Smooth muscle cell (in vitro differentiated cells): ENCODE results near the gene TDG. TPM values are rescaled to one million over a fixed set of nuclear protein-coding genes. Genes with fewer than 3 reads are reported as not detected.

Experiments used
- DNase-seq: peaks from one replicate; lab custom pipeline; 2025; ENCODE audit not compliant: unreplicated experiment; lab: John Stamatoyannopoulos, UW
- H2AFZ ChIP-seq: fragments of 200-600 bp; sonication (generic); 2 replicates; pipeline ENCODE4 v1.6.0; 2016; ENCODE audit warnings: antibody characterized with exemption, low read depth, mild to moderate bottlenecking
- H3F3A ChIP-seq: fragments of 200-600 bp; sonication (generic); 2 replicates; pipeline ENCODE4 v1.6.0; 2017; ENCODE audit warnings: antibody characterized with exemption, low read depth
- H3K27ac ChIP-seq: fragments of 200-600 bp; sonication (generic); 2 replicates; pipeline ENCODE4 v1.5.1; 2016; ENCODE audit warnings: low read depth, mild to moderate bottlenecking
- H3K27me3 ChIP-seq: fragments of 200-600 bp; sonication (generic); 2 replicates; pipeline ENCODE4 v1.6.1; 2016; ENCODE audit warnings: low read depth, mild to moderate bottlenecking
- H3K36me3 ChIP-seq: fragments of 200-600 bp; sonication (generic); 2 replicates; pipeline ENCODE4 v1.5.1; 2016; ENCODE audit warnings: low read depth
- H3K4me1 ChIP-seq: fragments of 200-600 bp; sonication (generic); 2 replicates; pipeline ENCODE4 v1.5.1; 2016; ENCODE audit warnings: low read depth
- H3K4me2 ChIP-seq: fragments of 200-600 bp; sonication (generic); 2 replicates; pipeline ENCODE4 v1.6.0; 2016; ENCODE audit warnings: mild to moderate bottlenecking
- H3K4me3 ChIP-seq: fragments of 200-600 bp; sonication (generic); 2 replicates; pipeline ENCODE4 v1.5.1; 2016; ENCODE audit warnings: mild to moderate bottlenecking
- H3K79me2 ChIP-seq: fragments of 200-600 bp; sonication (generic); 2 replicates; pipeline ENCODE4 v1.6.0; 2016; ENCODE audit warnings: low read depth, mild to moderate bottlenecking
- H3K9ac ChIP-seq: fragments of 200-600 bp; sonication (generic); 2 replicates; pipeline ENCODE4 v1.6.0; 2016; ENCODE audit warnings: low read depth
- H3K9me3 ChIP-seq: fragments of 200-600 bp; sonication (generic); replicated peaks from 2 replicates; pipeline ENCODE4 v1.5.1; 2016; ENCODE audit warnings: low read depth
- H4K20me1 ChIP-seq: fragments of 200-600 bp; sonication (generic); 2 replicates; pipeline ENCODE4 v1.6.0; 2016; ENCODE audit warnings: low read depth
- WGBS: methylation state at CpG from one replicate; pipeline ENCODE4 v1.1.7; 2016; ENCODE audit warnings: low lambda C conversion rate; 5-methylcytosine and 5-hydroxymethylcytosine counted together
- polyA plus RNA-seq: library from polyadenylated mRNA; unstranded; fragments of >200 nt; fragmentation: Nextera tagmentation; extraction: Ambion mirVana; gene quantifications from 2 replicates; pipeline ENCODE4 v1.2.1, GENCODE V29; 2016
- total RNA-seq: library from RNA; depleted of rRNA; stranded (reverse); fragments of >200 nt; gene quantifications from 2 replicates; pipeline ENCODE4 v1.2.3, GENCODE V29; 2014
- TF ChIP-seq, protein P1 (sequence below): fragments of 200-600 bp; sonication (generic); IDR thresholded peaks from 2 replicates; pipeline ENCODE4 v1.5.1; 2017; ENCODE audit warnings: borderline replicate concordance, mild to moderate bottlenecking, antibody characterized with exemption; ENCODE audit not compliant: insufficient read depth, poor library complexity, severe bottlenecking

Gene TDG
- total and polyA plus RNA-seq, 2 experiments from 2014 or later, result 34.5 to 61.1 TPM

DNA sequence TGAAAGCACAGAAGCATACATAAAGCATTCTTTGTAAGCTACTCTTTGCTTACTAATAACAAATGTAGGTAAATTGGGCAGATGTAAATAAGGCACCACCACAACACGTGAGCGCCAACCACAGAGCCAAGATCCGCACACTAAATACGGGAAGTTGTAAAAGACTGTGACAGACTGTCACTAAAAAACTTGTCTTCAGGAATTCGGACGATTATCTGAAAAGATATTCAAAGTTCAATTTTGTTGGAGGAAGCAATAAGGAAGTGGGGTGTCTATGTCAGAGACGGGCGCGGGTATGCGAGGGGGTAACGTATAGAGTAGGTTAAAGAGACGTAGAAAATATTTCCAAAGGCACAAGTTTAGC lies 37.0 kb upstream of the TDG start:
- H3K79me2 ChIP-seq, result peaks cover 34% of the 10 kb centered on the region
- peaks cover 30% of the 10 kb centered on the region for H4K20me1 ChIP-seq
- H3K4me2 ChIP-seq, result peak overlapping the region; percentile 91
- H3K36me3 ChIP-seq, result peaks cover 10% of the 10 kb centered on the region
- H3F3A ChIP-seq, result no peaks in the 10 kb centered on the region
- peak overlapping the region; percentile 90 for H3K9ac ChIP-seq
- DNase-seq, result no peak
- WGBS, result 33% methylated on average over 12 of the region's 12 CpGs
- H2AFZ ChIP-seq, result peak overlapping the region; percentile 93
- H3K4me3 ChIP-seq, result peak overlapping the region; percentile 65
- H3K9me3 ChIP-seq, result no peaks in the 10 kb centered on the region
- TF ChIP-seq, protein P1, sequence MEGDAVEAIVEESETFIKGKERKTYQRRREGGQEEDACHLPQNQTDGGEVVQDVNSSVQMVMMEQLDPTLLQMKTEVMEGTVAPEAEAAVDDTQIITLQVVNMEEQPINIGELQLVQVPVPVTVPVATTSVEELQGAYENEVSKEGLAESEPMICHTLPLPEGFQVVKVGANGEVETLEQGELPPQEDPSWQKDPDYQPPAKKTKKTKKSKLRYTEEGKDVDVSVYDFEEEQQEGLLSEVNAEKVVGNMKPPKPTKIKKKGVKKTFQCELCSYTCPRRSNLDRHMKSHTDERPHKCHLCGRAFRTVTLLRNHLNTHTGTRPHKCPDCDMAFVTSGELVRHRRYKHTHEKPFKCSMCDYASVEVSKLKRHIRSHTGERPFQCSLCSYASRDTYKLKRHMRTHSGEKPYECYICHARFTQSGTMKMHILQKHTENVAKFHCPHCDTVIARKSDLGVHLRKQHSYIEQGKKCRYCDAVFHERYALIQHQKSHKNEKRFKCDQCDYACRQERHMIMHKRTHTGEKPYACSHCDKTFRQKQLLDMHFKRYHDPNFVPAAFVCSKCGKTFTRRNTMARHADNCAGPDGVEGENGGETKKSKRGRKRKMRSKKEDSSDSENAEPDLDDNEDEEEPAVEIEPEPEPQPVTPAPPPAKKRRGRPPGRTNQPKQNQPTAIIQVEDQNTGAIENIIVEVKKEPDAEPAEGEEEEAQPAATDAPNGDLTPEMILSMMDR, result no peak
- H3K27me3 ChIP-seq, result no peaks in the 10 kb centered on the region
- H3K27ac ChIP-seq, result peak overlapping the region; percentile 90
- peaks cover 32% of the 10 kb centered on the region for H3K4me1 ChIP-seq

DNA sequence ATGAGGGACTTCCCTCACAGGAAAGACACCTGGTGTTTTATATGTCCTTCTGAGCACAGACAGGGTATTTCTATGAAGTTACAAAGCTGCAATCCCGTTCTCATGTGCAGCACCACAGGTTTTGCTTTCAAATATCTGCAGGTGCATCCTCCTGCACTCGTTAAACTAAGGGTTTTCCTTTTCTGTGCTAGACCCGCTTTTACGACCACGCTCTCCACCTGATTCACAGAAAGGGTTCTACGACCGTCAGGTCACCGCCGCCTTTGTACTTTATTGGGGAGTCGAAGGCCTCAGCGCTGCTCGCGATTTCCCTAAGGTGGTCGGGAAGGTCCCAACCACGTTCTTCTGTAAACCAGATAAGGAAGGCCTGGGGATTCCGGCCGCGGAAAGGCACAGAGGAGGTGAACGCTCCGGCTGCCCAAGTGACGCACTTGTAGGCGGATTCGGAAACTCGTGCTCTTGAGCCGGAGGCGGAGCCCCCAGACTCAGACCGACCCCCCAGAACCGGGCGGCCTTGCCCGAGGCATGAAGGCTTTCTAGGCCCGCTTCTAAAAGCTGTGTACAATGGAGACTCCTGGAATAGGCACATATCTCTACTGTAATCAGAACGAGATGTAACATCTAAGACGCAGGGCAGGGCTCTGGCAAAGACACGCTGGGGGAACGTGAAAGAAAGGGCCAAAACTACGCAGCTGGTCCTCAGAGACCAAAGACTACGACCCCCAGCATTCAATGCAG lies 36.5 kb upstream of the TDG start:
- peaks cover 4% of the 10 kb centered on the region for H3F3A ChIP-seq
- H3K4me1 ChIP-seq, result peaks cover 33% of the 10 kb centered on the region
- H3K27ac ChIP-seq, result peak overlapping the region; percentile 90
- peak overlapping the region; percentile 93 for H2AFZ ChIP-seq
- no peak for DNase-seq
- TF ChIP-seq, protein P1, result no peak
- H3K4me3 ChIP-seq, result peak overlapping the region; percentile 65
- H4K20me1 ChIP-seq, result peaks cover 36% of the 10 kb centered on the region
- WGBS, result 1% methylated on average over 37 of the region's 37 CpGs
- no peaks in the 10 kb centered on the region for H3K27me3 ChIP-seq
- peaks cover 15% of the 10 kb centered on the region for H3K36me3 ChIP-seq
- H3K79me2 ChIP-seq, result peaks cover 39% of the 10 kb centered on the region
- H3K9ac ChIP-seq, result peak overlapping the region; percentile 90
- H3K9me3 ChIP-seq, result no peaks in the 10 kb centered on the region
- H3K4me2 ChIP-seq, result peak overlapping the region; percentile 91

DNA sequence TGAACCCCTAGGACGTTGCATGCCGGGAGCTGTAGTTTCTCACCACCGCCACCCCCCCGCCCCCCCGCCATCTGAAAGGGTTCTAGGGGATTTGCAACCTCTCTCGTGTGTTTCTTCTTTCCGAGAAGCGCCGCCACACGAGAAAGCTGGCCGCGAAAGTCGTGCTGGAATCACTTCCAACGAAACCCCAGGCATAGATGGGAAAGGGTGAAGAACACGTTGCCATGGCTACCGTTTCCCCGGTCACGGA lies 36.0 kb upstream of the TDG start:
- Histone ChIP-seq H3F3A (peaks cover 6% of the 10 kb centered on the region), H3K27me3 (no peaks in the 10 kb centered on the region), H3K9me3 (no peaks in the 10 kb centered on the region), H3K4me3 (peak overlapping the region; percentile 65), H2AFZ (peak overlapping the region; percentile 93), H3K27ac (peak overlapping the region; percentile 90), H3K36me3 (peaks cover 17% of the 10 kb centered on the region), H3K4me2 (peak overlapping the region; percentile 91), H3K79me2 (peaks cover 44% of the 10 kb centered on the region), H3K9ac (peak overlapping the region; percentile 90), H3K4me1 (peaks cover 33% of the 10 kb centered on the region), H4K20me1 (peaks cover 41% of the 10 kb centered on the region)
- TF ChIP-seq, protein P1, result no peak
- under 1% methylated on average over 17 of the region's 18 CpGs for WGBS
- no peak for DNase-seq

DNA sequence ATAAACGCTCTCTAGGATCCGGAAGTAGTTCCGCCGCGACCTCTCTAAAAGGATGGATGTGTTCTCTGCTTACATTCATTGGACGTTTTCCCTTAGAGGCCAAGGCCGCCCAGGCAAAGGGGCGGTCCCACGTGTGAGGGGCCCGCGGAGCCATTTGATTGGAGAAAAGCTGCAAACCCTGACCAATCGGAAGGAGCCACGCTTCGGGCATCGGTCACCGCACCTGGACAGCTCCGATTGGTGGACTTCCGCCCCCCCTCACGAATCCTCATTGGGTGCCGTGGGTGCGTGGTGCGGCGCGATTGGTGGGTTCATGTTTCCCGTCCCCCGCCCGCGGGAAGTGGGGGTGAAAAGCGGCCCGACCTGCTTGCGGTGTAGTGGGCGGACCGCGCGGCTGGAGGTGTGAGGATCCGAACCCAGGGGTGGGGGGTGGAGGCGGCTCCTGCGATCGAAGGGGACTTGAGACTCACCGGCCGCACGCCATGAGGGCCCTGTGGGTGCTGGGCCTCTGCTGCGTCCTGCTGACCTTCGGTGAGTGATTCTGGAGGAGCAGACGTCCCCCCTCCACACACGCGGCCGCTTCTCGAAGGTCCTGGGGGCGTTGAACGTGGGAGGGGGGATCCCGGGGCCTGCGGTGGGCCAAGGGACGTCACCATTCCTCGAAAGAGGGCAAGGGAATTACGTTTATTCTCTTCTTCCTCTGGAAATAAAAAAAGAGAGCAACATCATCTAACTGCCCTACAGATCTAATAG lies 35.5 kb upstream of the TDG start, which contains the start of gene HSP90B1:
HSP90B1 (plus strand) TSS at position 377 of the 753 bp plus-strand sequence; CDS start at position 483, 106 bp downstream.
- DNase-seq, result peak; percentile 93
- no peaks in the 10 kb centered on the region for H3K9me3 ChIP-seq
- H3K9ac ChIP-seq, result peak within 1 kb of the TSS; percentile 94
- WGBS, result 2% methylated on average over 45 of the region's 56 CpGs
- H3K79me2 ChIP-seq, result peaks cover 49% of the 10 kb centered on the region
- peak within 1 kb of the TSS; percentile 89 for H3K4me3 ChIP-seq
- peaks cover 6% of the 10 kb centered on the region for H3F3A ChIP-seq
- H3K27me3 ChIP-seq, result no peaks in the 10 kb centered on the region
- H3K27ac ChIP-seq, result peak within 1 kb of the TSS; percentile 90
- peaks cover 46% of the 10 kb centered on the region for H4K20me1 ChIP-seq
- peak within 1 kb of the TSS; percentile 93 for H2AFZ ChIP-seq
- peak within 1 kb of the TSS; percentile 96 for H3K4me2 ChIP-seq
- peaks cover 33% of the 10 kb centered on the region for H3K4me1 ChIP-seq
- H3K36me3 ChIP-seq, result peaks cover 17% of the 10 kb centered on the region
- TF ChIP-seq, protein P1, result no peak
